Kidney capillary endothelial cell (primary cell): ENCODE measurements around the gene ECT2L.
"Not testable (repeated sequence)": the region's sequence is repeated elsewhere in the genome, so short reads cannot be mapped to it uniquely, and the experiment has no call there.

Source experiments
- DNase-seq: peaks from one replicate; pipeline ENCODE4 v3.0.0-alpha.2; 2018; ENCODE audit warnings: low spot score

Gene ECT2L

DNA sequence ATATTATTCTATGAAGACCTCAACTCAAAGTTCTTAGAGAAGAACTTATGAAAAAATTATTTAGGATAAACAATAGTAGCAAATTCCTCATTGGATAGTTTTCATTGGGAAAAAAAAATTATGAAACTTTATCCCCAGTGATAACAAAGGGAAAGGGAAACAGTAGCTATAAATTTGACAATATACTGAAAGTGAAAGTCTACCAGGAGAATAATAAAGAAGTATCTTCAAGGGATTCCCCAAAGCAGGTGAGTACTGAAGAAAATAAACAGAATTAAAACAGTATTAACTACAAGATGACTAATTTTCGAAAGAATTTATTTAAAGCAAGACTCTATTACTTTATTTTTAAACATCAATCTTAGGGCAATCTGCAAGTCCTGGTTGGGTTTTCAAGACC lies 135.8 kb downstream of the ECT2L start:
- no peak for DNase-seq

DNA sequence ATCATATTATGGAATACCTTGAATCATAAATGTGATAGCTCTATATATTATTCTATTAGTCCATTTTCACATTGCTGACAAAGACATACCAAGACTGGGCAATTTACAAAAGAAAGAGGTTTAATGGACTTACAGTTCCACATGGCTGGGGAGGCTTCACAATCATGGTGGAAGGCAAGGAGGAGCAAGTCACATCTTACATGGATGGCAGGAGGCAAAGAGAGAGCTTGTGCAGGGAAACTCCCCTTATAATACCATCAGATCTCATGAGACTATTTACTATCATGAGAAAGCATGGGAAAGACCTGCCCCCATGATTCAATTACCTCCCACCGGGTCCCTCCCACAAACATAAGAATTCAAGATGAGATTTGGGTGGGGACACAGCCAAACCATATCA lies 141.0 kb downstream of the ECT2L start:
- not testable (repeated sequence) for DNase-seq

DNA sequence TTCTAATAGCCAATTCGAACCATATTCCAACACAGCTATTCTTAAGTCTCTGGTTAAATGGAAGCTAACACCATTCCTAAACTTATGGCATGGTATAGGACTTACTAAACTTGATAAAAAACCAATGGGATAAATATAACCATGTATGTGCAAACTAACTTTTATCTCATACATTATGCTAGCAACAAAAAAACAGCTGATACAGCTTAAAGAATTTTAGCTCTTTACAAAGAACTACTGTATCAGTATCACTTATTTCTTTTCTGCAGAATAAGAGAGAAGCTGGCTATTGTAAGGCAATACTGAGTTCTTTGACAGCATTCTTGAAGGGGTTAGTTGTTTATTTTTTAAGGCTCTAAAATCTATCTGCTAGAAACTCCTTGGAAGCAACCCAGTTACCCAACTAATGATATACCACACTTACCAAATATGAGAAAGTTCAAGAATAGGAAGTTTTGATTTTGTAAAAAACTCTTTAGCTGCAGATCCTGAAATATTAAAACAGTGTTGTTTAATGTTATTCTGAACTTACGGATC lies 147.3 kb downstream of the ECT2L start:
- no peak for DNase-seq

DNA sequence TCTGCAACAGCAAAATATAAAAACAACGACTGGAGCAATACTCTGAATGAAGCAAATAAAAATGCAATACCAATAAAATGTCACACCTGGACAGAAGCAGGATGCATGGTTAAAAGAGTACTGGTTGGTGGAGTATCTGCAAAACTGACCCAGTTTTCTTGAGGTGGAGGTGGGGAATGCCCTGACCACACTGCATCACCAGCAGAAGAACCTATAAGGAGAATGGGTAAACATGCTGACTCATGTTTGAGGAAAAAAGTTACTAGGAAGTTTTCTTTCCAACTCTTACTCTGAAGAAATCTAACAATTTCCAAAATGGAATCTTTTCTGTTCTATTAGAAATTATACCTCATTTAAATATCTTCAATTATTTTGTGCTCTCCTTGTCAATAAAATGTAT lies 148.5 kb downstream of the ECT2L start:
- DNase-seq: no peak

DNA sequence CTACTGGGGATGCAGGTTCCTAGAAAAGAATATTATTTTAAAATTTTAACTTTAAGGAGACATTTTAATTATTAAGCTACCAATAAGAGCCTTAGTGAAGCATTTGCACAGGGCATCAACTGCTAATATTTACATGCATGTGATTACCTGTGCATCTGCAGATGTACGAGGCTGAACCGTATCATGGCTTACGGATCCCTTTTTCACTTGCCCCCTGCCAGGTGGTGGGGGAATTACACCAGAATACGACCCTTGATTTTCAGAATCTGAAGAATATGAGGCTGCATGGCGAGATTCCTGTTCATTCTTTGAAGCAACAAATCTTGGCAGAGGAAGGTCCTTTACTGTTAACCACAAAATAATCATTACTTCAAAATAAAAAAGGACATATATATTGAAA lies 149.5 kb downstream of the ECT2L start:
- DNase-seq: no peak

DNA sequence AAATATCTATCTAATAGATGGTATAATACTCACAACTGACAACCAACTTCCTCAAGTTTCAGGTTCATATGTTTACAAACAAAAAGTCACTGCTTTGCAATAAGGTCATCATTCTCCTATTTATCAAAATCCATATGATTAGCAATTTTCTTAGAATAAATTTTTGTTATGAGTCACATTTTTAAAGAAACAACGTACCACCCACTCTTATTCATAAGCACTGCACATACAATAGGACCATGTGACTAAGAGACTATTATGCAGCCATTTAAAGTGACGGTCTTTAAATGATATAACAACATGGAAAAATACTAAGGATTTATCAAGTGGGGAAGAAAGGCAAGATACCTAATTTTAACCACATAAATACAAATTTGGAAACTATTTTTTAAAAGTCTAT lies 152.1 kb downstream of the ECT2L start:
- no peak for DNase-seq

DNA sequence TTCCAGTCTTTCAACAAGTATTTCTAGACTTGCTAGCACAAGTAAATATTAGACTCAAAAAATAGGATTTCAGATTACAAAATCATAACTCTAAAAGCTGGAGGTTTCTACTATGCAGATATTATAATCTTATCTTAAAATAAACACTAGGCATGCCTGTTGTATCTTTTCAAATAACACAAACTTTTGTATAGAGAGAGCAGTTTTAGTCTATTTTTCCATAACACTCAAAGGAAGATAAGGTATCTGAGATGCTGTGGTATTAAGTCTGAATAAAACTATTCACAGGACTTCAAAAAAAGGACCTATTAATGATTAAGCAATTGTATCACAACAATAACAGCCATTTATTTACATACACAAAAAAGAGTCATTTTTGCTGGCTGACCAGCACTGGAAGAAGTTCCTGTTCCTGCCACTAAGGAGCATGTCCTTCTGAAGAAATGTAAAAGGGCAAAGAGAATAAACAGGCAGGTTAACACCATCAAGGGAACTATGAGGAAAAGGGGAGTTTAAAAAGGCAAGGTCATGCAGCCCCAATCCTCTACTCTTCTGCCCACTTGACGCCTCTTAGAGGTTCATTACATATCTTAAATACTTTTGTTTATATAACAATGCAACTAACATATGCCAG lies 152.8 kb downstream of the ECT2L start:
- DNase-seq: no peak

DNA sequence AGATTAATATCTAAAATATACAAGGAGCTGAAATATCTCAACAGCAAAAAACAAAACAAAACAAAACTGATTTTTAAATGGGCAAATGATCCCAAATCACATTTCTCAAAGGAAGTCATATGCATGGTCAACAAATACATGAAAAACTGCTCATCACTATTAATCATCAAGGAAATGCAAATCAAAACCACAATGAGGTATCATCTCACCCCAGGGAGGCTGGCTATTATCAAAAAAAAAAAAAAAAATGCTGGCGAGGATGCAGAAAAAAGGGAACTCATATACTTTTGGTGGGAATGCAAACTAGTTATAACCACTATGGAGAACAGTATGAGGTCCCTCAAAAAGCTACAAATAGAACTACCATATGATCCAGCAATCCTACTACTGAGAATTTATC lies 157.6 kb downstream of the ECT2L start:
- DNase-seq: no peak
